HepG2 (cell line): ENCODE results near the gene POLR3F. TPM values are rescaled to one million over a fixed set of nuclear protein-coding genes. Genes with fewer than 3 reads are reported as not detected.

Experiments used
- AGO2 ChIP-seq: fragments of 200-400 bp; formaldehyde crosslinking; optimal IDR thresholded peaks from 2 replicates; pipeline ENCODE3; 2017; ENCODE audit warnings: mild to moderate bottlenecking, low read depth, low read length, moderate library complexity
- AHR ChIP-seq: IDR thresholded peaks from 2 replicates; pipeline ENCODE4 v1.6.1; 2018; ENCODE audit warnings: missing genetic modification reagents, missing compliant biosample characterization
- CREB3 ChIP-seq: sonication (generic); formaldehyde crosslinking; IDR thresholded peaks from 2 replicates; pipeline ENCODE4 v1.5.0; 2020; ENCODE audit warnings: missing genetic modification reagents
- DR1 ChIP-seq: sonication (generic); formaldehyde crosslinking; IDR thresholded peaks from 2 replicates; pipeline ENCODE4 v1.8.0; 2021; ENCODE audit warnings: mild to moderate bottlenecking, missing genetic modification reagents, inconsistent platforms
- HIC2 ChIP-seq: sonication (generic); formaldehyde crosslinking; IDR thresholded peaks from 2 replicates; pipeline ENCODE4 v1.9.0; 2022; ENCODE audit warnings: low read depth, missing genetic modification reagents
- HOXD1 ChIP-seq: sonication (generic); formaldehyde crosslinking; IDR thresholded peaks from 2 replicates; pipeline ENCODE4 v1.5.0; 2020; ENCODE audit warnings: missing genetic modification reagents
- IKZF1 ChIP-seq: fragments of 450-650 bp; IDR thresholded peaks from 2 replicates; pipeline ENCODE4 v1.7.1; 2016
- IRF2 ChIP-seq: IDR thresholded peaks from 2 replicates; pipeline ENCODE4 v1.6.1; 2018; ENCODE audit warnings: missing genetic modification reagents, missing compliant biosample characterization
- KDM3A ChIP-seq: IDR thresholded peaks from 2 replicates; pipeline ENCODE4 v1.6.1; 2018; ENCODE audit warnings: low read depth, missing compliant biosample characterization
- MAFF ChIP-seq: IDR thresholded peaks from 2 replicates; pipeline ENCODE4 v1.6.1; 2011; ENCODE audit warnings: low read depth, low read length, improper control_type of control experiment
- MTA3 ChIP-seq: sonication (generic); formaldehyde crosslinking; IDR thresholded peaks from 2 replicates; pipeline ENCODE4 v1.4.0; 2020; ENCODE audit warnings: missing genetic modification reagents
- NFE2 ChIP-seq: sonication (generic); formaldehyde crosslinking; IDR thresholded peaks from 2 replicates; pipeline ENCODE4 v1.4.0; 2020; ENCODE audit warnings: missing genetic modification reagents
- PHB2 ChIP-seq: fragments of 450-650 bp; IDR thresholded peaks from 2 replicates; pipeline ENCODE4 v1.6.1; 2018; ENCODE audit not compliant: partially characterized antibody
- PRDM10 ChIP-seq: sonication (generic); formaldehyde crosslinking; IDR thresholded peaks from 2 replicates; pipeline ENCODE4 v1.4.0; 2020; ENCODE audit warnings: low read depth, missing genetic modification reagents
- TFAP4 ChIP-seq: sonication (generic); IDR thresholded peaks from 2 replicates; pipeline ENCODE4 v1.6.1; 2016; ENCODE audit warnings: low read depth, borderline replicate concordance
- ZNF101 ChIP-seq: sonication (generic); formaldehyde crosslinking; IDR thresholded peaks from 2 replicates; pipeline ENCODE4 v1.4.0; 2020; ENCODE audit warnings: mild to moderate bottlenecking, low read depth, missing genetic modification reagents, borderline replicate concordance
- ZNF24 ChIP-seq: fragments of 450-650 bp; IDR thresholded peaks from 2 replicates; pipeline ENCODE4 v1.6.1; 2017; ENCODE audit warnings: antibody characterized with exemption, mild to moderate bottlenecking
- ZNF383 ChIP-seq: sonication (generic); formaldehyde crosslinking; IDR thresholded peaks from 2 replicates; pipeline ENCODE4 v1.4.0; 2020; ENCODE audit warnings: missing genetic modification reagents, mild to moderate bottlenecking, borderline replicate concordance
- ZNF414 ChIP-seq: sonication (generic); formaldehyde crosslinking; IDR thresholded peaks from 2 replicates; pipeline ENCODE4 v1.5.0; 2020; ENCODE audit warnings: missing genetic modification reagents
- ZNF468 ChIP-seq: sonication (generic); formaldehyde crosslinking; IDR thresholded peaks from 2 replicates; pipeline ENCODE4 v1.8.0; 2022; ENCODE audit warnings: mild to moderate bottlenecking, moderate library complexity, missing genetic modification reagents
- ZNF691 ChIP-seq: sonication (generic); formaldehyde crosslinking; IDR thresholded peaks from 2 replicates; pipeline ENCODE4 v1.4.0; 2020; ENCODE audit warnings: missing genetic modification reagents, low read depth, mild to moderate bottlenecking, borderline replicate concordance
- polyA plus RNA-seq, 8 experiments: library from polyadenylated mRNA; depleted of rRNA in 3 of 8; stranded (reverse) in 7 of 8; unstranded in 1 of 8; fragments of >200 nt; fragmentation: Illumina TruSeq in 4 of 8; extraction: Trizol in 4 of 8; gene quantifications; 2 replicates each; pipeline versions ENCODE4 v1.2.1 to v1.2.3, GENCODE V29; 2011 to 2016; ENCODE audit warnings: low read depth in 4 of 8, missing spikeins in 1 of 8, mixed read lengths in 1 of 8; ENCODE audit not compliant: insufficient read depth in 1 of 8
- total RNA-seq, 5 experiments: library from RNA; depleted of rRNA; stranded (reverse); fragments of >200 nt; fragmentation: Illumina TruSeq; extraction: Trizol; gene quantifications; 2 replicates each; pipeline ENCODE4 v1.2.3, GENCODE V29; 2016; ENCODE audit warnings: low read depth in 1 of 5

The POLR3F gene
- total and polyA plus RNA-seq, 2 of the 13 experiments (the other 11 are each of a cell fraction or from before 2014, with no cell fraction given): 11.7 to 25.5 TPM

GRCh38 chr20:18466894-18467730, at the start of gene POLR3F, which contains the start of gene DZANK1 (continued):
- TF ChIP-seq DR1 (CRISPR knock-in tag) (peak; percentile 93), ZNF24 (peak; percentile 78; the same call in 1 of the 2 replicates), ZNF101 (CRISPR knock-in tag) (no peak; the same call in 1 of the 2 replicates), IRF2 (CRISPR knock-in tag) (peak; percentile 94), HIC2 (CRISPR knock-in tag) (no peak), CREB3 (CRISPR knock-in tag) (peak; percentile 66; the same call in 1 of the 2 replicates), PRDM10 (CRISPR knock-in tag) (no peak; the same call in 1 of the 2 replicates), TFAP4 (peak; percentile 40; the same call in 1 of the 2 replicates), AHR (peak; percentile 93), AGO2 (peak; percentile 56), MTA3 (CRISPR knock-in tag) (no peak), MAFF (no peak; the same call in 1 of the 2 replicates), ZNF414 (peak; percentile 91), ZNF383 (CRISPR knock-in tag) (no peak), PHB2 (no peak), IKZF1 (no peak), ZNF468 (CRISPR knock-in tag) (no peak), ZNF691 (CRISPR knock-in tag) (no peak; the same call in 1 of the 2 replicates), KDM3A (CRISPR knock-in tag) (0 out of 2 replicates have a peak, but pooled peaks have one; percentile 69), HOXD1 (CRISPR knock-in tag) (peak; percentile 82; the same call in 1 of the 2 replicates), NFE2 (CRISPR knock-in tag) (peak; percentile 18; the same call in 1 of the 2 replicates)
